HG03558 (cell line): ENCODE data around the gene FSD1.
"Not testable (repeated sequence)": the region's sequence is repeated elsewhere in the genome, so short reads cannot be mapped to it uniquely, and the experiment has no call there.

Experiments used
- ATAC-seq: cut with Tn5 transposase; IDR thresholded peaks from one replicate; pipeline ENCODE4 v1.9.1; 2021; ENCODE audit warnings: moderate number of reproducible peaks; ENCODE audit not compliant: unreplicated experiment; ENCODE audit errors: extremely low read depth

The FSD1 gene

GRCh38 chr19:4304538-4305256 lies at the start of gene FSD1:
Gene FSD1 (plus strand): TSS chr19:4304598. CDS start chr19:4304747, 149 bp downstream.
- ATAC-seq: no peak

- ATAC-seq: no peak
These were observed 47.8 kb upstream of the FSD1 start for GRCh38 chr19:4256563-4256962.

GRCh38 chr19:4257025-4257424 lies 47.4 kb upstream of the FSD1 start:
- no peak for ATAC-seq

- ATAC-seq: no peak
These were observed 46.2 kb upstream of the FSD1 start for GRCh38 chr19:4258181-4258580.

DNA sequence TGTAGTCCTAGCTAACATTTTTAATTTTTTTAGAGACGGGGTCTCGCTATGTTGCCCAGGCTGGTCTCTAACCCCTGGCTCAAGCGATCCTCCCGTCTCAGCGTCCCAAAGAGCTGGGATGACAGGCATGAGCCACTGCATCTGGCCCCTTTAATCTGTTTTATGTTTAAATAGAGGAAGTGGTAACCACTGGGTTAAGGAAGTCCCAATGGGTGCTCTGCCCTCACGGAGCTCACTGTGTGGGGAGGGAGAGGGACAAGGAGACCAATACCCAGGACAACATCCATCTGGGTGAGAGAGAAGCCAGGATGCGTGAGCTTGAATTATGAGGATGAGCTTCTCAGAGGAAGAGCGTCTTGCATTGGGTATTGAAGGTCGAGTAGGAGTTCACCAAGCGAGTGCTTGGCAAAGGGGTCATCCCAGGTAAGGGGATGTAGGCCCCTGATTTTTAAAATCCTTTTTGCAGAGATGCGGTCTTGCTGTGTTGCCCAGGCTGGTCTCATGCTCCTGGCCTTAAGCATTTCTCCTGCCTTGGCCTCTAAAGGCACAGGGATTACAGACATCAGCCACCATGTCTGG lies 43.7 kb upstream of the FSD1 start:
- no peak for ATAC-seq

GRCh38 chr19:4264812-4265211 lies 39.6 kb upstream of the FSD1 start:
- ATAC-seq: no peak

GRCh38 chr19:4266253-4267000 lies 38.0 kb upstream of the FSD1 start:
- ATAC-seq: no peak

GRCh38 chr19:4267101-4267900 lies 37.1 kb upstream of the FSD1 start:
- no peak for ATAC-seq

DNA sequence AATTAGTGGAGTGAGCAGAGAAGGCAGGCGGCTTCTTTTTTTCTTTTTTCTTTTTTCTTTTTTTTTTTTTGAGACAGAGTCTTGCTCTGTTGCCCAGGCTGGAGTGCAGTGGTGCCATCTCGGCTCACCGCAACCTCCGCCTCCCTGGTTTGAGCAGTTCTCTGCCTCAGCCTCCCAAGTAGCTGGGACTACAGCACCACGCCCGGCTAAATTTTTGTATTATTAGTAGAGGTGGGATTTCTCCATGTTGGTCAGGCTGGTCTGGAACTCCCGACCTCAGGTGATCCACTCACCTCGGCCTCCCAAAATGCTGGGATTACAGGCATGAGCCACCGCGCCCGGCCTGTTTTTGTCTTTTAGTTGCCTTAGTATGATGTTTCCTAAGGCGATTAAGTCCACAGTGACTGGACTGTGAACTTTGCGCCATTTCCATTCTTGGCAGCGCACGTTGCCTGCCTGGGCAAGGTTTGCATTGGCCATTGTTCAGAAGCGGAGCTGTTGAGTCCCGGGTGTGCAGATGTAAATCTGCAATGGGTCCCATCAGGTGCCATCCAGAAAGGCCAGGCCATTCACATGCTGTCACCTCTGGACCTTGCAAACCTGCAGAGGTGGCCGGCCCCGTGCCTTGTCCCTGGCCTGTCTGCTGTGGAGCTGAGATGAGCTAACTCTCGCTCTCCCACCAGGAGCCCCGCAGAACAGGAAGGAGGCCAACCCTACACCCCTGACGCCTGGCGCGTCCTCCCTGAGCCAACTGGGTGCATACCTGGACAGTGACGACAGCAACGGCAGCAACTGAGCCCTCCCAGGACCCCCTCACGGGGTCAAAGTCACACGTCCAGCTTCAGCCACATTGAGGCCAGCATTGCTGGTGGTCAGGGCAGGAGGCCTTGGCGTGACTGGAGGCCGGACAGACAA lies 36.2 kb upstream of the FSD1 start:
- ATAC-seq: no peak

DNA sequence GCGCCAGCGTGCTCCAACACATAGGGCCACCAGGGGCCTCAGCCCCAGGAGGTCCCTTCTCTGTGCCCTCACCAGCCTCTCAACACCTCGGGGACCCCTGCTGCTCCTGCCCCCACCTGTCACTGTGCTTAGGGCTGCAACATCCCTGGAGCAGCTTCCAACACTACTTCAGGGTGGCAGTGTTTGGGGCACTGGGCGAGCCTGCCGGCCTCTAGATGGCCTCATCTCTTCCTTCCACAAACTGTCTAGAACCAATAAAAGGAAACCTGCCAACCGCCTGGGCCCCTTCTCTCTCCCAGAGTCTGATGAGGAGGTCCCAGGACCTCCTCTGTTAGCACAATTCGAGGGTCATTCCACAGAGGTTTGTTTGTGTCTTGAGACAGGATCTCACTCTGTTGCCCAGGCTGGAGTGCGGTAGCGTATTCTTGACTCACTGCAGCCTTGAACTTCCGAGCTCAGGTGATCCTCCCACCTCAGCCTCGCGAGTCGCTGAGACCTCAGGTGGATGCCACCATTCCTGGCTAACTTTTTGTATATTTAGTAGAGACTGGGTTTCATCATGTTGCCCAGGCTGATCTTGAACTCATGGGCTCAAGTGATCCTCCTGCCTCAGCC lies 35.5 kb upstream of the FSD1 start:
- no peak for ATAC-seq

GRCh38 chr19:4272894-4273293 lies 31.5 kb upstream of the FSD1 start:
- ATAC-seq: no peak

- not testable (repeated sequence) for ATAC-seq
These were observed 30.1 kb upstream of the FSD1 start for GRCh38 chr19:4274321-4274686.

- ATAC-seq: no peak
These were observed 27.2 kb upstream of the FSD1 start for GRCh38 chr19:4277191-4277696.

DNA sequence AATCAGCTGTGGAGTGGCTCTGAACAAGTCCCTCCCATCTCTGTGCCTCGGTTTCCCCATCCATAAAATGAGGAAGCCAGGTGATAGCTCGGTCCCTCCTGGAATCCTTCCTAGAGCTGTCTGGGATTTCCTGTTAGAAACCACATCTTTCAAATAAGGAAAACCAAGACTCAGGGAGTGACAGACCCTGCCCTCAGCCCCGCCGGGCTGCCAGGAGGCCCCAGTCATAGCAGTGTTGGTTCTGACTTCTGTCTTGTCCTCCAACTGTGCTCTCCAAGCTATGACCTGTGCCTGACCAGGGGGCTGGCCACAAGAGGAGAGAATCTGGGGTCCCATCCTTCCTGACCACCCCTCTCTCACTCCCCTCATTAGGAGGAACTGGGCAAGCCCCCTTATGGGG lies 26.4 kb upstream of the FSD1 start:
- ATAC-seq: no peak

DNA sequence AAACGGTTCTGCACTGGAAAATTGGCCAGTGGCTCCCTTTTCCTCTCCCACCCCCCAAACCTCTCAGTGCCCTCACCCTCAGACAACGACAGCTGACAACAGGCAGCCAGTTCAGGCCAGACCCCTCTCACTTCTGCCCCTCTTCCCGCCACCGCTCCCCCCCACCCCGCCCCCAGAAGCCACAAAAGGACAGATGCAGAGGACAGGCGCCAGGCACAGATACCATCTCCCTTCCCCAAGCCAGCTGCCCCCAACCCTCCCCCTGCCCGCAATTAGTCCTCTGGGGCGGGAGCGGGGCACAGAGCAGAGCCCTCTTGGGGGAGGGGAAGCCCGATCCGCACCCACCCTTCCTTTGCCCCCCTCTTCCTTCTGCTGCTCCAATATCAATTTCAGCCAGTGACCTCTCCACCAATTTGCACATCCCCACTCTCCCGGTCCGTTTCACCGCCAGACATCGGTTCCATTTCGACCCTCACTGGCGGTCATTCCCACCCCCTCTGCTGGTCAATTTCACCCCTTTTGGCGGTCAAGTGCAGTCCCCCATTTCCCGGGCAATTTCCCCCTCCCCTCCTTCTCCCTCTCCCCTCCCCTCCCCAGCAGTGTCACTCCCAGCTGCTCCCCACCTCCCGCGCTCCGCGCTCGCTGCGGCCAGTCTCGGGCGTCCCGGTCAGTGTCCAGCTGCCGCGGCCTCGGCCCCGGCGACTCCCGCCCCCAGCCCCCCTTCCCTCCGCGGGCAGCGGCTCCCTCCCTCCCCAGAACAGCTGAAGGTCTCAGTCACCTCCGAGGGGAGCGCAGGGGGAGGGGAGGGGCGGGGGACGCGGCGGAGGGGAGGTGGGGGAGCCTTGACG lies 25.8 kb upstream of the FSD1 start, which contains the start of gene SHD:
TSS of gene SHD (plus strand) at position 848 of the 848 bp plus-strand sequence. CDS start 798 bp downstream, outside the sequence.
- ATAC-seq: no peak

DNA sequence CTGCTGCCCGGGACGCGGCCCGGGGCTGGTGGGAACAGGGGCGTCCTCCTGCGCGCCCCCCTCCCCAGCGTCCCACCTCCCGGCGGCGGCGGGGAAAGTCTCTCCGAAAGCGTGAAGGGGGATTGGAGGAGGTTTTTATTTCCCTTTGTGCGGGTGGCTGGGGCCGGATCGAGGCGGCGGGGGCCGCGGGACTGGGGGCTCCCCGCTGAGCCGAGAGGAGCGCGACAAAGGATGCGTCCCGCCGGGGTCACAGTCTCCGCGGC lies 25.2 kb upstream of the FSD1 start:
- no peak for ATAC-seq

GRCh38 chr19:4279530-4280422 lies 24.6 kb upstream of the FSD1 start:
- no peak for ATAC-seq
